Melanocyte of skin (primary cell): ENCODE results near the gene PPP4R3B. TPM values are rescaled to one million over a fixed set of nuclear protein-coding genes. Genes with fewer than 3 reads are reported as not detected.

Experiments
- small RNA-seq, 2 donors: library from RNA; depleted of rRNA; stranded (forward); fragments of <200 nt; gene quantifications; one replicate each; pipeline ENCODE3, GENCODE V24; 2012
- total RNA-seq, 2 donors: library from RNA; depleted of rRNA; stranded (reverse); fragments of >200 nt; gene quantifications; 2 replicates each; pipeline ENCODE4 v1.2.3, GENCODE V29; 2012

The PPP4R3B gene
- 10 to 100 TPM; 29.9 to 31.6 TPM for total RNA-seq

DNA sequence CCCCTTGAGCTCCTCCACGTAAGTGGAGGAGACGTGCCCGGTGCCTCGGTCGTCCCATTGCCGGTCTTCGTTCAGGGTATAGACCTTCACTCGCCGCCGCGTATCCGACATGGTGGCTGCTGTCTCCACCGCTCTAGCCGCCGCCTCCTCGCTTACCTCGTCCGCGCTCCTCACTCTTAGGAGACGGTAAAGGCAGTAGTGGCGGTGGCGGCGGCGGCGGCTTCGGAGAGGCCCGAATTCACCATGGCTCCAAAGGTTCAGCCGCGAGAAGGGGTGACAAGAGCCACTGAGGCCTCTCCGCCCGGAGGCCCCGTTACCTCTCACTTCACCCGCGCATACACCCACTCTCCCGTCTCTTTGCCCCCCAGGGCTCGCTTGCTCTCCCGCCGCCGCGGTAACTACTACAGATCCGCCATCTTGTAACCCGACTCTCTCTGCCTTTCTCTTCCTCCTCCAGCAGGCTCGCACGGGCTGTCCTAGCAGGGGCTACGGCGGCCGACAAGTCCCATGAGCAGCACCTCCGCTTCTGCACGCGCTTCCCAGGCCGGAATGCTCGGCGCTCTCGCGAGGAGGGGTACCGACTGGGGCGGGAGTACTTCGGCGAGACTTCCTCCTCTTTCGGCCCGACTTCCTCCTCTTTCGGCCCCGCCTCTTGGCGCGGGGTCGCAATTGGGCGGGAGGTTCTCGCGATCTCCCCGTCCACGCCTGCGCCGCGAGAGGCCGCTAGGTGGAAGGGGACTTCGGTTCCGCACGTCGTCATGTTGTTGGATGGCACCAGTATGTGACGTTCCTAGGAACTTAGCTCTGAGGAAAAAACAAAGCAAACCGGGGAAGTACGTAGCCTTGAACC, at the start of gene PPP4R3B:
TSS of gene PPP4R3B (minus strand) at position 448 of the 850 bp plus-strand sequence. CDS start at position 111, 337 bp downstream.

Small RNAs within 50 kb of the gene (small RNA-seq; reads per million reads assigned to genes)
- gene RF00586 (0 reads per million in 2 donors), gene RNU6-634P (0 reads per million in 2 donors)

Other genes with a start within 250 kb of the PPP4R3B start
- gene CCDC88A, start 197.8 kb downstream of the PPP4R3B start, total RNA-seq, result 10 to 100 TPM; 35.3 to 57.8 TPM
- gene CFAP36, start 97.9 kb downstream of the PPP4R3B start, total RNA-seq, result 10 to 100 TPM; 18.2 to 20.0 TPM
- 100 to 1,000 TPM in 1 of 2 donors, 10 to 100 TPM in 1; 78.1 to 304 TPM for gene PNPT1, start 76.2 kb upstream of the PPP4R3B start, total RNA-seq